HG02623 (cell line): Measurements from ENCODE around the gene TMEM179.
"Not testable (repeated sequence)": the region's sequence is repeated elsewhere in the genome, so short reads cannot be mapped to it uniquely, and the experiment has no call there.

Experiments used
- ATAC-seq: cut with Tn5 transposase; IDR thresholded peaks from one replicate; pipeline ENCODE4 v1.9.1; 2021; ENCODE audit warnings: moderate library complexity; ENCODE audit not compliant: unreplicated experiment

The TMEM179 gene

GRCh38 chr14:104604458-104605449, at the start of gene TMEM179:
Gene TMEM179, minus strand, starts transcription at chr14:104604772. Its CDS starts 31 bp downstream, at chr14:104604741.
- ATAC-seq = no peak

- ATAC-seq = no peak
These were observed 49.5 kb upstream of the TMEM179 start for GRCh38 chr14:104654119-104654518.

GRCh38 chr14:104653130-104653920, 48.8 kb upstream of the TMEM179 start:
- ATAC-seq = not testable (repeated sequence)

- no peak for ATAC-seq
These were observed 47.8 kb upstream of the TMEM179 start for GRCh38 chr14:104652386-104652785.

- no peak for ATAC-seq
These were observed 47.3 kb upstream of the TMEM179 start for GRCh38 chr14:104651876-104652260.

- ATAC-seq = no peak
These were observed 46.7 kb upstream of the TMEM179 start for GRCh38 chr14:104650981-104651875.

- ATAC-seq = no peak
These were observed 45.7 kb upstream of the TMEM179 start for GRCh38 chr14:104650057-104650980.

- no peak for ATAC-seq
These were observed 43.0 kb upstream of the TMEM179 start for GRCh38 chr14:104647467-104648043.

- ATAC-seq = no peak
These were observed 40.2 kb upstream of the TMEM179 start for GRCh38 chr14:104644656-104645378.

- no peak for ATAC-seq
These were observed 39.6 kb upstream of the TMEM179 start for GRCh38 chr14:104644091-104644635.

GRCh38 chr14:104643306-104643705, 38.7 kb upstream of the TMEM179 start:
- ATAC-seq = no peak

- ATAC-seq = no peak
These were observed 37.9 kb upstream of the TMEM179 start for GRCh38 chr14:104642540-104642868.

- no peak for ATAC-seq
These were observed 37.4 kb upstream of the TMEM179 start for GRCh38 chr14:104641753-104642539.

GRCh38 chr14:104640681-104641080, 36.1 kb upstream of the TMEM179 start:
- ATAC-seq = no peak

- ATAC-seq = no peak
These were observed 35.4 kb upstream of the TMEM179 start for GRCh38 chr14:104639885-104640548.

GRCh38 chr14:104639471-104639870, 34.9 kb upstream of the TMEM179 start:
- no peak for ATAC-seq

- ATAC-seq = no peak
These were observed 34.4 kb upstream of the TMEM179 start for GRCh38 chr14:104638927-104639450.
